SH-SY5Y (cell line): ENCODE data around the gene LTF.

Experiments used
- GATA2 ChIP-seq: IDR thresholded peaks from 2 replicates; pipeline ENCODE4 v1.6.1; 2011; ENCODE audit warnings: mild to moderate bottlenecking, low read depth, low read length
- GATA3 ChIP-seq: IDR thresholded peaks from 2 replicates; pipeline ENCODE4 v1.6.1; 2011; ENCODE audit warnings: low read depth, mild to moderate bottlenecking, low read length, moderate library complexity

Gene LTF

DNA sequence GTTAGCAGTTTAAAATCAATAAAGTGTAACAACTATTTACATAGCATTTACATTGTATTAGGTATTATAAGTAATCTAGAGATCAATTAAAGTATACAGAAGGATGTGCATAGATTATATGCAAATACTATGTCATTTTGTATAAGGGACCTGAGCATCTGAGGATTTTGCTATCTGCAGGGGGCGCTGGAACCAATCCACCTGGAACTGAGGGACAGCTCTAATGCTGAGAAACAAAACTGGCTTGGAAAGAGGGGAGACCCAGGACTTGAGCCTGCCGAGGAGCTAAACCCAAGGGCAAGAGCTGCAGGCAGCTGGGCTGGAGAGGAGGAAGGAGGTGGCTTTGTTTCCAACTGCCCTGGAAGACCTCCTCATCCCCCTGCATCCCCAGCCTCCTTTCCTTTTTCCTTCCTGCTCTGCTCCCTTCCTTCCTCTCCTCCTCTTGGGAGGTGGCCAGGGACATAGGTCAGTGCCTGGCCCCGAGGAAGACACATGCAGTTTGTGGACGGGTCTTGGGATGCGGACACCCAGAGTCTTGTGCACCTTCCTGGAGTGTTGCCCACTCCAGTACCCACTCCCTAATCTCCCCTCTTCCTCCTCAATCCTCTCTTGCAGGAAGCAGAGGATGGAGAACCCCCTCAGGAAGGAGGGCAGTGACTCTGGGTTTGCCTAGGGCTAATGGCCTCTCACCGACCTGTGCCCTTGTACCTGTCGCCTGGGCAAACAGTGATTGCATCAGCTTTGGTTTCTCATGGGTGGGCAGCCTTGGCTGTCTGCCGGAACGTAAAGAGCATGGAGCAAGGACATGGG, 32.2 kb upstream of the LTF start:
- no peak for TF ChIP-seq GATA2
- no peak for TF ChIP-seq GATA3

GRCh38 chr3:46495901-46496456, 31.3 kb upstream of the LTF start:
- TF ChIP-seq GATA2 (no peak), GATA3 (no peak)

GRCh38 chr3:46492890-46493547, 28.3 kb upstream of the LTF start:
- TF ChIP-seq GATA3 (no peak), GATA2 (no peak)

- TF ChIP-seq GATA2 (no peak), GATA3 (no peak)
Measured at GRCh38 chr3:46491089-46492070, 26.7 kb upstream of the LTF start.

DNA sequence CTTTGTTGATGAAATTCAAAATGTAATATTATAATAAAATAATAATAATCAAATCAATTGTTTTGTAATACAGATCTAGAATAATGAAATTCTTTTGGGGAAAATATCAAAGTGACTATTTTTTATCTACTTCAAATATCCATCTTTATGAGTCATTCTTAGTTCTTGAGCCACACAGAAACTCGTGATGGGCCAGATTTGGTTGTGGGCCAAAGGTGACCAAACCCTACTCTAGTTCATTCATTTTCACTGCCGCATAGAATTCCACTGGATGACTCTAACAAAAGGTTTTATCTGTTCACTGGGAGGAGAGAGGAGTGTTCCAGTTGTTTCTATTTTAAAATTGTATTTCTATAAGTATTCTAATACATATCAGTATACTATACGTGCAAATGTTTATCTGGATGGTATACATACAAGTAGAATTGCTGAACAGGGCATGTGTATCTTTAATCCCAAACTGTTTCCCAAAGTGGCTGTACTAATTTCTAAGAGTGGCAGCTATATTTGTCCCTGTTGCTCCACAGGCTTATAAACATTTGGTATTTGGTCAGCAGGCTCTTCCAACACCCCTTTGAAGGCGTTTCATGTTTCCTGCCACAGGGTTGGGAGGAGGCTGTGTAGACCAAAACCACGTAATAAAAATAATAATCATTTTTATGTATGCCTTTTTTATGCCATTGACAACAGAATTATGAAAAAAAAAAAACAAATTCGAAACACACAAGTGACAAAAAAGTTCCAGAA, 25.8 kb upstream of the LTF start:
- no peak for TF ChIP-seq GATA2
- no peak for TF ChIP-seq GATA3

DNA sequence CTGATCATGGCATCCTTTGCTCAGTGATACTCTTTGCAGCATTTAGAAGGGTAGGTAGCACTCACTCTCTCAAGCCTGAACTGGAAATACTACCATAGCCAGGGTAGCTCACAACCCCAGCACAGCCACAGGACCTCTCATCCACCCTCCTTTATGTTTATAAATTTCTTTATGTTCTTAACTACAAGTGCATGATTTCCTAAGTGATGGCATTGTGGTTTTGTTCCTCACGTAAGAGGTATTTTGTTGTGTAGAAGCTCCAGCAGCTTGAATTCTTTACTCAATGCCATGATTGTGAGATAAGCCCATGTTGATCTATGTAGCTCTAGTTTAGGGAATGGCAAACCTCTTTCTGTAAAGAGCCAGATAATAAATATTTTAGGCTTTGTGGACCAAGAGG, 25.2 kb upstream of the LTF start:
- no peak for TF ChIP-seq GATA2

DNA sequence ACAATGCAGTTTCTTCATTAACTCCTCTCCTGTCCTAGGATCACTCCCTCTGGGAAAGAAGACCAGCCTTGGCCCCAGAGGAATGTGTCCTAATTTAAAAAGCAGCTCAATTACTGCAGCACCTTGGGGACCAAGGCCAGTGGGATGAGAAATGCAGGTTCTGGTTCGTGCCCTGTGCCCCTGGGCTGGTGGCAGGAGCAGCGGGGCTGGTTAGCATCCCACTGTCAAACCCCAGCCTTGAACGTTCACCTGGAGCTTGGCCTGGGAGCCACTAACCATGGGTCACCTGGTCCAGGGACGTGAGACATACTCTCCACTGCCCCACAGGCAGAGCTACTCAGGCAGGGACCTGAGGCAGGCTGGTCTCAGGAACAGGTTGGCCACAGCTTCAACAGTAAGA, 24.7 kb upstream of the LTF start:
- TF ChIP-seq GATA3 (no peak), GATA2 (no peak)

GRCh38 chr3:46488735-46489361, 24.1 kb upstream of the LTF start:
- TF ChIP-seq GATA3 (no peak), GATA2 (no peak)

- TF ChIP-seq GATA3 (no peak), GATA2 (no peak)
Measured at GRCh38 chr3:46485779-46486175, 21.1 kb upstream of the LTF start.

DNA sequence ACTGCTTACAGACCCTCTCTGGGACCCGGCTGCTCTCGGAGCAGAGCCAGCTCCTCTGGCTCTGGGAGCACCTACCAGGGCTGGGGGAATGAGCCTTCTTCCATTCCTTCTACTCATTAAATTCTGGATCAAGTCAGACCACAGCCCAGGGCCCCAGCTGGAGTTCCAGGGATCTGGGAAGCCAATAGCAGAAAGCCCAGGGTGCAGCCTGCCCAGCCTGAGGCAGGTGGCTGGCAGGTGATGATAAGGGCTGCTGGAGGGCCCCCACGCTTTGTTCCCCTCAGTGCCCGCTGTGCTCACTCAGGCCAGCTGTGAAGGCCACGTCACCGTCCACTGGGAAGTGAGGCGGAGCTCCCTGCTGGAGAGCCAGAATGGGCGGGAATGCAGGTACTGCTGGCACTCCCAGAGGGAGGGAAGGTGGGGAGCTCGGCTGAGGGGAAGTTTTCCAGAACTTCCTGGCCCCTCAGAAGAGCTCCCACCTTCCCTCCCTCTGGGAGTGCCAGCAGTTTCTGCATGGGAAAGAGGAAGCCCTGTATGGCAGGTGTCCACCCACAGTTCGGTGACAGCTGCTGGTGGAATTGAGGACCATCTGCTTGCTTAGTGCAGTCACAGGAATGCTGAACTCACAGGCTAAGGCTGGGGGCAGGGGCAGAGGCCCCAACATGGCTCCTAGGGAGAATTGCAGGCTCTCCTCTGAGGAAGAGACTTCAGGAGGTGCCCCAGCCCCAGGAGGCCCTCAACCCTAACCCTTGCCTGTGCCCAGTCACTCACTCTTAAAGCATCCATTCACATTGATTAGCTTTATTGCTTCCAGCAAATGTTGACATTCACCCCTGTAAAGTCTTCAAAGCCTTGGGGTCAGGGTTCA, 20.4 kb upstream of the LTF start:
- TF ChIP-seq GATA3, result no peak
- no peak for TF ChIP-seq GATA2

- TF ChIP-seq GATA3, result no peak
- no peak for TF ChIP-seq GATA2
Measured at GRCh38 chr3:46484388-46484787, 19.7 kb upstream of the LTF start.

DNA sequence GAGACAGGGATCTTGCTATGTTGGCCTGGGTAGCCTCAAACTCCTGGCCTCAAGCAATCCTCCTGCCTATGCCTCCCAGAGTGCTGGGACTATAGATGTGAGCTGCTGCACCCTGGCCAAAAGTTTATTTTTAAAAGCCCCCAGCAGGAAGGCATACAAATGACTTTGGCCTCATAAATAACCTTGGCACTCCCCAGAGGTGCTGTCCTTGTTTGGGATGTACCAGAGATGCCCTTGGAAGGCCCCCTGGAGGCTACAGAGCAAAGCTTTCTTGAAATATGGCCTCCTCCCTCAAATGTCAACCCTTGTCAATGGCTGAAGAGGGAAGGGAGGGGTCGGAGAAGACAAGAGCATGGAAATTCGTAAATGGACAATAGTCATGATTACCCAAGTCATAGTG, 19.1 kb upstream of the LTF start:
- TF ChIP-seq GATA2 (no peak), GATA3 (no peak)
